NK-92 (cell line): ENCODE measurements around the gene HINT1.

ENCODE experiments used
- DNase-seq: peaks from one replicate; lab custom pipeline; 2025; ENCODE audit not compliant: unreplicated experiment; lab: John Stamatoyannopoulos, UW

HINT1 gene

DNA sequence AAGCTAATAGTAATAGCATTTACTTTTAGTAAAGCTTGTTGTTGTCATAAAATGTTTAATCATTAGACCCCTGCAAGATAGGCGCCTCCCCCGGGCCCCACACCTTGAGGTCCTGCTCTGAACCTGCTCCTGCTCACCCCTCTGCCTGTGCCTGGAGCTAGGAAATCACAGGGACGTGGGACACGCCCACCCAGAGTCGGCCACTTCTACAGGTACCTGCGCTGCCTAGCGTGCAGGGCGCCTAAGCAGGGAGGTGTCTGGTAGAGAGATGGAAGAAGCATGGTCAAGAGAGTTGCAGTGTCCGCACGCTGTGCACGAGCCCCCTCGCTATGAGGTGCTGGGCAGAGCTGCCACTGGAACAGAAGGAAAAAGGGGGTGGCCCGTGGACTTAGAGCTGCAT lies 52.6 kb downstream of the HINT1 start:
- DNase-seq, result no peak

DNA sequence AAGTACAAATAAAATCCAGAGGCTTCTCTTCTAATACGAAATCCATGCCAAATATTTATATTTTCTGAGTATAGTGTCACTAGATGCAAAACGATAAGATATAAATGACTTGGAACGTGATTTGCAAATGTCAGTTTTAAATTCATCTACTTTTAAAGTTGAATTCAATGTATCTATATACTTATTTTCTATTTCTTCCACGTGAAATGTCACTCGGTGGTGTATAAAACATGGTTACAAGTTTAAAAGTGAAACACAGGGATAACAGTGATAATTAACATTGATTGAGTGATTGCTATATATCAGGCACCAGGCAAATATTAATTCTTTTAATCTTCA lies 54.8 kb downstream of the HINT1 start:
- DNase-seq, result no peak

DNA sequence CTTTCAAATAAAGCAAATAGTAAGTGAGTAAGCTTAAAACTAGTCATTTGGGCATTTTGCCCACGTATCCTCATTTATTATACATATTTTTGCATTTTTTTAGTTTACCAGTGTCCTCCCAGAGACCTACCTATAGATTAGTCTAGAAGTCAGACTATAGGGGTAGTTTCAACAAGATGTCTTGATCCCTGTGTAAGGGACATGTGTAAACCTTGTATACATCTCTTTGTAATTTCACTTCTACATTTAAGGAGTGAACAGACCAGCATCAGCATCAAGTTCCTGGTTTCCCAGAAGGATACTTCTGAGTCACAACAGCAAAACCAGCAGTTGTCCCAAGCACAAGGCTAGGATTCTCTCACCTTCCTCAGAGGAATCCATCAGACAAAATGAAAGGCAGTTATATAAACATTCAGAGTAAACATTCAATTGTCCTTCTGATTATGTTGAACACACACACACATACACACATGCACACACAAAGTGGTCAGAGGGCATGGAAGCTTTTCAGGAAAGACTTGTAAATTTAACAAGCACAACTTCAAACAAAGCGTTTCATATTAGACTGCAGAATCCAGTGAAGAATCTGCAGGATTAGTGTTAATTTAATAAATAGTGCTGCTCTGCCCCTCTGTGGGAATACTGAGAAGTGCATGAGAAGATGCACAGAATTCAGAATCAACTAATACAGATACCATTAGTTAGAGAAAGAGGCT lies 55.4 kb downstream of the HINT1 start:
- no peak for DNase-seq
